K562 (cell line): ENCODE results near the gene OPCML. TPM values are rescaled to one million over a fixed set of nuclear protein-coding genes. Genes with fewer than 3 reads are reported as not detected.

Source experiments
- ATAC-seq: fragments of 200-7000 bp; cut with Tn5 transposase; 3 replicates; pipeline ENCODE4 v1.9.1; 2020; ENCODE audit warnings: moderate library complexity
- BruUV-seq: library from RNA; stranded (reverse); fragments of 400-500 nt; replicated peaks from 2 replicates; lab custom pipeline; 2021; lab: Mats Ljungman, UMichigan
- CTCF ChIA-PET: fragments of 300-600 bp; formaldehyde crosslinking; extraction: SDS; loops from one replicate; lab custom pipeline; 2021; ENCODE audit warnings: low intra/inter-chr PET ratio; lab: Yijun Ruan, JAX
- POLR2A ChIA-PET: fragments of 300-600, 350-650 bp; sonication (Branson Sonifier 250); formaldehyde crosslinking; extraction: SDS; loops from one replicate; lab custom pipeline; 2021; ENCODE audit warnings: antibody characterized with exemption, inconsistent platforms; lab: Yijun Ruan, JAX
- DNase-seq, 4 experiments: peaks; one replicate each; pipeline versions ENCODE4 v3.0.0 to v3.0.0-alpha.2; 2011 to 2018; ENCODE audit warnings: low spot score in 3 of 4, mixed read lengths in 3 of 4; ENCODE audit errors: extremely low read depth in 1 of 4
- FAIRE-seq: peaks from 2 replicates; lab custom pipeline; 2011; peaks lifted over from hg19 to GRCh38; lab: Jason Lieb, UNC
- H2AFZ ChIP-seq: 2 replicates; pipeline ENCODE4 v1.6.0; 2011; ENCODE audit warnings: low read depth, low read length, control low read depth, inconsistent platforms
- H3K27ac ChIP-seq: fragments of 200-600 bp; 3 replicates; pipeline ENCODE4 v1.8.0; 2011; ENCODE audit warnings: low read depth, mild to moderate bottlenecking, control low read depth, inconsistent platforms, low read length, moderate library complexity, mixed read lengths; ENCODE audit errors: extremely low read depth
- H3K27me3 ChIP-seq, 2 experiments: fragments of 300-600 bp in 1 of 2; 2 replicates in 1 of 2; 3 replicates in 1 of 2; pipeline versions ENCODE4 v1.6.0 to v1.8.0; 2011; ENCODE audit warnings: inconsistent platforms in 2 of 2, low read length in 2 of 2, mild to moderate bottlenecking in 1 of 2, mixed read lengths in 1 of 2, moderate library complexity in 1 of 2; ENCODE audit not compliant: control insufficient read depth in 2 of 2, insufficient read depth in 2 of 2
- H3K36me3 ChIP-seq: fragments of 300-600 bp; 3 replicates; pipeline ENCODE4 v1.8.0; 2011; ENCODE audit warnings: mild to moderate bottlenecking, low read length, inconsistent platforms; ENCODE audit not compliant: control insufficient read depth, insufficient read depth
- H3K4me1 ChIP-seq, 2 experiments: fragments of 200-600 bp in 1 of 2; replicated peaks in 1 of 2; 2 replicates in 1 of 2; 3 replicates in 1 of 2; pipeline versions ENCODE4 v1.5.1 to v1.8.0; 2011; ENCODE audit warnings: inconsistent platforms in 2 of 2, low read length in 2 of 2, mild to moderate bottlenecking in 1 of 2, mixed read lengths in 1 of 2, moderate library complexity in 1 of 2; ENCODE audit not compliant: control insufficient read depth in 2 of 2, insufficient read depth in 2 of 2
- H3K4me2 ChIP-seq: 2 replicates; pipeline ENCODE4 v1.6.1; 2011; ENCODE audit warnings: low read length, control low read depth, inconsistent platforms, mixed read lengths; ENCODE audit not compliant: insufficient read depth
- H3K4me3 ChIP-seq: fragments of 200-600 bp; sonication (generic), shearing (Covaris generic); 2 replicates; pipeline ENCODE4 v1.5.1; 2016; ENCODE audit warnings: control low read depth, inconsistent platforms
- H3K79me2 ChIP-seq: fragments of 200-600 bp; 3 replicates; pipeline ENCODE4 v1.8.0; 2011; ENCODE audit warnings: low read length, inconsistent platforms; ENCODE audit not compliant: control insufficient read depth, insufficient read depth
- H3K9ac ChIP-seq, 2 experiments: 2 replicates each; pipeline versions ENCODE4 v1.6.0 to v1.6.1; 2011; ENCODE audit warnings: low read depth in 2 of 2, low read length in 2 of 2, control low read depth in 1 of 2, inconsistent platforms in 1 of 2, mild to moderate bottlenecking in 1 of 2, mixed read lengths in 1 of 2; ENCODE audit not compliant: insufficient read depth in 1 of 2
- H3K9me1 ChIP-seq: one replicate; pipeline ENCODE4 v1.6.0; 2011; ENCODE audit warnings: inconsistent platforms, mild to moderate bottlenecking, low read length, moderate library complexity; ENCODE audit not compliant: control insufficient read depth, insufficient read depth
- H3K9me3 ChIP-seq: replicated peaks from 2 replicates; pipeline ENCODE4 v1.5.1; 2011; ENCODE audit warnings: low read depth, low read length, inconsistent platforms; ENCODE audit not compliant: control insufficient read depth, insufficient read depth
- H4K20me1 ChIP-seq: replicated peaks from 2 replicates; pipeline ENCODE4 v1.6.1; 2011; ENCODE audit warnings: low read length, inconsistent platforms, mixed read lengths; ENCODE audit not compliant: control insufficient read depth, insufficient read depth
- ARID2 ChIP-seq: fragments of 450-650 bp; IDR thresholded peaks from 2 replicates; pipeline ENCODE4 v1.6.1; 2017; ENCODE audit warnings: antibody characterized with exemption, mild to moderate bottlenecking
- CREB1 ChIP-seq, 2 experiments: sonication (generic) in 1 of 2; formaldehyde crosslinking in 1 of 2; IDR thresholded peaks; 2 replicates each; pipeline versions ENCODE4 v1.6.1 to v1.8.0; 2012 to 2022; ENCODE audit warnings: inconsistent platforms in 1 of 2, mild to moderate bottlenecking in 1 of 2, missing genetic modification reagents in 1 of 2, moderate library complexity in 1 of 2
- CUX1 ChIP-seq: fragments of 200-800 bp; sonication (Bioruptor generic); IDR thresholded peaks from 2 replicates; pipeline ENCODE4 v1.6.1; 2016; ENCODE audit warnings: missing genetic modification characterization, missing compliant biosample characterization
- E2F3 ChIP-seq: fragments of 250-450 bp; sonication (Bioruptor Pico); IDR thresholded peaks from 2 replicates; pipeline ENCODE4 v1.4.0; 2020; ENCODE audit warnings: mild to moderate bottlenecking
- ETV5 ChIP-seq: sonication (generic); formaldehyde crosslinking; IDR thresholded peaks from 2 replicates; pipeline ENCODE4 v1.4.0; 2020; ENCODE audit warnings: low read depth, mild to moderate bottlenecking, missing genetic modification reagents
- FOXM1 ChIP-seq, 2 experiments: fragments of 450-650 bp in 1 of 2; sonication (generic) in 1 of 2; formaldehyde crosslinking in 1 of 2; IDR thresholded peaks; 2 replicates each; pipeline versions ENCODE4 v1.6.1 to v1.9.0; 2017 to 2022; ENCODE audit warnings: low read depth in 2 of 2, mild to moderate bottlenecking in 2 of 2, missing genetic modification reagents in 1 of 2, moderate library complexity in 1 of 2
- NBN ChIP-seq: fragments of 450-650 bp; IDR thresholded peaks from 2 replicates; pipeline ENCODE4 v1.6.1; 2016; ENCODE audit warnings: low read depth, mild to moderate bottlenecking
- RAD51 ChIP-seq: fragments of 450-650 bp; IDR thresholded peaks from 2 replicates; pipeline ENCODE4 v1.7.1; 2016; ENCODE audit warnings: low read depth, mild to moderate bottlenecking, borderline replicate concordance
- RBBP5 ChIP-seq: fragments of 200-600 bp; sonication (generic); IDR thresholded peaks from 2 replicates; pipeline ENCODE4 v1.6.1; 2012; ENCODE audit warnings: borderline replicate concordance, mild to moderate bottlenecking, low read length, control low read depth, inconsistent platforms; ENCODE audit not compliant: insufficient read depth, poor library complexity, severe bottlenecking
- ZNF639 ChIP-seq, 2 experiments: fragments of 200-800 bp in 1 of 2; sonication (Bioruptor generic) in 1 of 2; sonication (generic) in 1 of 2; formaldehyde crosslinking in 1 of 2; IDR thresholded peaks in 1 of 2; conservative IDR thresholded peaks in 1 of 2; 2 replicates each; pipeline versions ENCODE4 v1.5.0 to v1.6.1; 2016 to 2020; ENCODE audit warnings: missing compliant biosample characterization in 1 of 2, missing genetic modification characterization in 1 of 2, missing genetic modification reagents in 1 of 2
- WGBS: fragments of 100-300 bp; shearing (Covaris generic); methylation state at CpG from one replicate; pipeline ENCODE4 v1.1.6; 2016; ENCODE audit warnings: low coverage, mixed read lengths; ENCODE audit not compliant: insufficient coverage; ENCODE audit errors: missing lambda C conversion rate; 5-methylcytosine and 5-hydroxymethylcytosine counted together
- in situ Hi-C: fragments of 300-500 bp; cut with MboI; formaldehyde crosslinking; loops from 4 replicates; pipeline ENCODE4 v1.15.0; 2018; ENCODE audit warnings: inconsistent platforms, mixed read lengths
- intact Hi-C: fragments of 100-400 bp; cut with micrococcal nuclease; formaldehyde crosslinking; loops from 2 replicates; pipeline ENCODE4 v1.14.2; 2022
- polyA plus RNA-seq, 8 experiments: library from polyadenylated mRNA; depleted of rRNA in 4 of 8; stranded (reverse) in 5 of 8; unstranded in 3 of 8; fragments of >200 nt; fragmentation: Nextera tagmentation in 2 of 8; fragmentation: Illumina TruSeq in 1 of 8; extraction: Ambion mirVana in 2 of 8; extraction: Trizol in 1 of 8; gene quantifications; 2 replicates each; pipeline versions ENCODE4 v1.2.1 to v1.2.3, GENCODE V29; 2011 to 2014; ENCODE audit warnings: inconsistent platforms in 1 of 8, missing spikeins in 1 of 8
- total RNA-seq, 7 experiments: library from RNA; depleted of rRNA in 6 of 7; stranded (reverse); fragments of >200 nt in 6 of 7; fragmentation: Illumina TruSeq in 2 of 7; extraction: Trizol in 2 of 7; gene quantifications; 2 replicates each; pipeline versions ENCODE4 v1.2.1 to v1.2.3, GENCODE V29; 2011 to 2021; ENCODE audit warnings: low replicate concordance in 1 of 7

Gene OPCML
- total and polyA plus RNA-seq, 9 of the 15 experiments (the other 6 are each of a cell fraction or from before 2014, with no cell fraction given) = not detected

- TF ChIP-seq CUX1 (CRISPR knock-in tag) = no peak
- no peak for TF ChIP-seq RAD51
- no peak for TF ChIP-seq ETV5 (CRISPR knock-in tag)
These were observed 538.3 kb downstream of the OPCML start (continued) for GRCh38 chr11:132993991-132994502.

GRCh38 chr11:132992838-132993631, 539.3 kb downstream of the OPCML start:
- POLR2A ChIA-PET = no interaction called here
- Histone ChIP-seq H3K27me3 (no peaks in the 10 kb centered on the region), H3K36me3 (no peaks in the 10 kb centered on the region), H2AFZ (no peak overlapping the region), H4K20me1 (no peaks in the 10 kb centered on the region), H3K9ac (no peak overlapping the region), H3K4me3 (no peak overlapping the region), H3K9me1 (no peaks in the 10 kb centered on the region), H3K79me2 (no peaks in the 10 kb centered on the region), H3K4me1 (no peaks in the 10 kb centered on the region), H3K9me3 (no peaks in the 10 kb centered on the region), H3K27ac (no peak overlapping the region), H3K4me2 (no peak overlapping the region)
- WGBS = 0% methylated on average over 14 of the region's 15 CpGs
- no peak for ATAC-seq
- no peak for FAIRE-seq
- intact Hi-C loops (no loop called here), in situ Hi-C loops (no loop called here)
- CTCF ChIA-PET = no interaction called here
- no peak for DNase-seq
- BruUV-seq = no TSS peak
- TF ChIP-seq E2F3 = no peak
- no peak for TF ChIP-seq ARID2
- TF ChIP-seq RBBP5 = no peak
- no peak for TF ChIP-seq ZNF639 (CRISPR knock-in tag; conservative IDR thresholded peaks at IDR 0.05 in 1 of 2, IDR thresholded peaks at IDR 0.05 in 1 of 2)
- TF ChIP-seq FOXM1 (IDR thresholded peaks at IDR 0.05; ENCODE audit: low read depth) = no peak
- no peak for TF ChIP-seq FOXM1 (CRISPR knock-in tag; IDR thresholded peaks at IDR 0.05; ENCODE audit: low read depth)
- TF ChIP-seq CREB1 (IDR thresholded peaks at IDR 0.05) = no peak
- no peak for TF ChIP-seq CREB1 (CRISPR knock-in tag; IDR thresholded peaks at IDR 0.05)
- no peak for TF ChIP-seq NBN
